ENCODE results near the gene FZR1. TPM values are rescaled to one million over a fixed set of nuclear protein-coding genes. Genes with fewer than 3 reads are reported as not detected.

Gene FZR1
- polyA plus RNA-seq, 2 of the 4 experiments (the other 2 are of a cell fraction) = 13.9 to 18.1 TPM

- TF ChIP-seq, protein P1, sequence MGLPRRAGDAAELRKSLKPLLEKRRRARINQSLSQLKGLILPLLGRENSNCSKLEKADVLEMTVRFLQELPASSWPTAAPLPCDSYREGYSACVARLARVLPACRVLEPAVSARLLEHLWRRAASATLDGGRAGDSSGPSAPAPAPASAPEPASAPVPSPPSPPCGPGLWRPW (IDR thresholded peaks at IDR 0.05) = no peak
- TF ChIP-seq, protein P2, sequence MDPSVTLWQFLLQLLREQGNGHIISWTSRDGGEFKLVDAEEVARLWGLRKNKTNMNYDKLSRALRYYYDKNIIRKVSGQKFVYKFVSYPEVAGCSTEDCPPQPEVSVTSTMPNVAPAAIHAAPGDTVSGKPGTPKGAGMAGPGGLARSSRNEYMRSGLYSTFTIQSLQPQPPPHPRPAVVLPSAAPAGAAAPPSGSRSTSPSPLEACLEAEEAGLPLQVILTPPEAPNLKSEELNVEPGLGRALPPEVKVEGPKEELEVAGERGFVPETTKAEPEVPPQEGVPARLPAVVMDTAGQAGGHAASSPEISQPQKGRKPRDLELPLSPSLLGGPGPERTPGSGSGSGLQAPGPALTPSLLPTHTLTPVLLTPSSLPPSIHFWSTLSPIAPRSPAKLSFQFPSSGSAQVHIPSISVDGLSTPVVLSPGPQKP (IDR thresholded peaks at IDR 0.05; ENCODE audit: low read depth, low read length) = no peak
- no peak for TF ChIP-seq ESRRA (IDR thresholded peaks at IDR 0.05; ENCODE audit: borderline replicate concordance, low read length)
- TF ChIP-seq HDAC2 (IDR thresholded peaks at IDR 0.05) = no peak
- no peak for TF ChIP-seq HOXB5 (CRISPR knock-in tag; IDR thresholded peaks at IDR 0.05)
- TF ChIP-seq CBX2 (IDR thresholded peaks at IDR 0.05; ENCODE audit: borderline replicate concordance, low read depth) = no peak
- TF ChIP-seq MAFK (IDR thresholded peaks at IDR 0.05; ENCODE audit: partially characterized antibody) = no peak
- TF ChIP-seq EHF (CRISPR knock-in tag; IDR thresholded peaks at IDR 0.05) = no peak
These were observed 14.3 kb downstream of the FZR1 start (continued) for GRCh38 chr19:3520166-3521103.

- Histone ChIP-seq H3K27ac (no peak overlapping the region), H3K4me3 (no peak overlapping the region), H3K4me1 (peaks cover 13% of the 10 kb centered on the region; the same call in 2 of the 3 replicates), H3K4me2 (no peak overlapping the region), H3K9me3 (no peaks in the 10 kb centered on the region)
- DNase-seq (ENCODE audit: low read depth in 1 of 2, low spot score in 1 of 2) (no peak), FAIRE-seq (no peak), ATAC-seq (no peak)
- no peak for TF ChIP-seq EP300 (IDR thresholded peaks at IDR 0.05)
- no peak for TF ChIP-seq ZFP36 (IDR thresholded peaks at IDR 0.05; ENCODE audit: borderline replicate concordance, partially characterized antibody)
- TF ChIP-seq, protein P3, sequence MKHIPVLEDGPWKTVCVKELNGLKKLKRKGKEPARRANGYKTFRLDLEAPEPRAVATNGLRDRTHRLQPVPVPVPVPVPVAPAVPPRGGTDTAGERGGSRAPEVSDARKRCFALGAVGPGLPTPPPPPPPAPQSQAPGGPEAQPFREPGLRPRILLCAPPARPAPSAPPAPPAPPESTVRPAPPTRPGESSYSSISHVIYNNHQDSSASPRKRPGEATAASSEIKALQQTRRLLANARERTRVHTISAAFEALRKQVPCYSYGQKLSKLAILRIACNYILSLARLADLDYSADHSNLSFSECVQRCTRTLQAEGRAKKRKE (CRISPR knock-in tag; IDR thresholded peaks at IDR 0.05; ENCODE audit: low read depth) = no peak
- TF ChIP-seq POLR2AphosphoS2 (conservative IDR thresholded peaks at IDR 0.05; ENCODE audit: low read length) = no peak
- TF ChIP-seq RNF2 (IDR thresholded peaks at IDR 0.05; ENCODE audit: borderline replicate concordance, low read depth) = no peak
- TF ChIP-seq RARB (CRISPR knock-in tag; IDR thresholded peaks at IDR 0.05) = no peak
- TF ChIP-seq MYC (IDR thresholded peaks at IDR 0.05; ENCODE audit: borderline replicate concordance, low read length) = no peak
- TF ChIP-seq CHD2 (IDR thresholded peaks at IDR 0.05; ENCODE audit: low read length, partially characterized antibody) = no peak
- WGBS (ENCODE audit: missing lambda C conversion rate) = 96% methylated on average over 7 of the region's 7 CpGs
- CTCF ChIA-PET = interaction anchor here (1.3 kb wide), 1 partner anchor 25 kb away, joined by 3 read pairs; no protein-coding TSS in a partner anchor
- POLR2A ChIA-PET = no interaction called here
These were observed 15.0 kb downstream of the FZR1 start for GRCh38 chr19:3521104-3521445.

DNA sequence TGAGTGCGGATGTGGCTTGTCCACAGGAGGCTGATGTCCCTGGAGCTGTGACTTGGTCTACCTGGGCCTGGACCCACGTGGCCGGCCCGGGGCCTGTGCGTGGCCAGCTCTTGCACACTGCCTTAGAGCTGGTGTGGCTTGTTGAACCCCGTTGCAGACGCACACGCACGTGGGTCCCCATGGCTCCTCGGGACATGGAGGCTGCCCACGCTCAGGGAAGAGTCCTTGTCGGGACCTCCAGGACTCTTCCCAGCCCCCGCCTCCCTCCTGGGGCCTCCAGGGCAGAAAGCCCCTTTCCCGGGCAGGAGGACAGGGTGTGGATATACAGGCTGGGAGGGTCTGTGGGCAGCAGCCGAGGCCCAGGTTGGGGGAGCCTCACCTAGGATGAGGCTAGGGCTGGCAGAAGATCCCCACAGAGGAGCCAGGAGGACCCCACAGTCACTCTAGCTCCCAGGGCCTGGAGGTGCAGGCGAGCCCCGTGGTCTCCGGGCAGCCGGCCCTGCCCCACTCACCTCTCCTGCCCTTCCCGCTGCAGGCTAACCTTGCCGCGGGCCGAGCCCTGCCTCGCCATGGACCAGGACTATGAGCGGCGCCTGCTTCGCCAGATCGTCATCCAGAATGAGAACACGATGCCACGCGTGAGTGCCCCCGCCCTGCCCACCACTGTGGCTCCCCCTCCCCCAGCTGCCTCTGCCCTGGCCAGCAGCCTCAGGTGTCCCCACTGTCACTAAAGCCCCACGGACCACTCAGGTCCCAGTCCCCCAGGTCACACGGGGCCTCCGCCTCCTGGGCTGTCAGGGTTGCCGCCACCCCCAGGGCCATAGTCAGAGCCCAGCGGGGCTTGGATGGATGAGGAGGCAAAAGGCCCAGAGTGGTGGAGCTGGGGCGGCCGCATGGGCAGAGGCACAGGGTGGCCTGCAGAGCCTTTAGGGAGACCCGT, 16.6 kb downstream of the FZR1 start:
- WGBS (ENCODE audit: missing lambda C conversion rate) = no CpG with 5 or more reads among the region's 40 CpGs
- ChIA-PET CTCF (interaction anchor here (0.9 to 1.0 kb wide), 2 partner anchors 23 to 218 kb away, joined by 3 read pairs; no protein-coding TSS in a partner anchor), POLR2A (no interaction called here)
- TF ChIP-seq BHLHE40 (IDR thresholded peaks at IDR 0.05; ENCODE audit: low read depth, low read length) (no peak), MAX (IDR thresholded peaks at IDR 0.05) (no peak), NFE2L2 (conservative IDR thresholded peaks at IDR 0.05; ENCODE audit: low read length) (no peak), RARB (CRISPR knock-in tag; IDR thresholded peaks at IDR 0.05) (no peak), JUNB (IDR thresholded peaks at IDR 0.05) (no peak), ESRRA (IDR thresholded peaks at IDR 0.05; ENCODE audit: borderline replicate concordance, low read length) (no peak), EHMT2 (IDR thresholded peaks at IDR 0.05; ENCODE audit: low read depth) (no peak), CTCF (IDR thresholded peaks at IDR 0.05) (no peak), NPAS2 (CRISPR knock-in tag; IDR thresholded peaks at IDR 0.05; ENCODE audit: borderline replicate concordance) (no peak), CEBPB (IDR thresholded peaks at IDR 0.05) (no peak)
- TF ChIP-seq, protein P3 (CRISPR knock-in tag; IDR thresholded peaks at IDR 0.05; ENCODE audit: low read depth) = no peak
- Histone ChIP-seq H3K4me2 (no peak overlapping the region), H3K9me3 (no peaks in the 10 kb centered on the region), H3K27ac (no peak overlapping the region), H3K4me1 (no peaks in the 10 kb centered on the region; the same call in 2 of the 3 replicates), H3K4me3 (no peak overlapping the region)
- DNase-seq (ENCODE audit: low read depth in 1 of 2, low spot score in 1 of 2) (no peak), ATAC-seq (no peak), FAIRE-seq (no peak)

All from A549 (cell line).